ENCODE data around the gene IFNL3.
"Not testable (repeated sequence)": the region's sequence is repeated elsewhere in the genome, so short reads cannot be mapped to it uniquely, and the experiment has no call there.

Gene IFNL3

GRCh38 chr19:39246951-39247669, 2.3 kb upstream of the IFNL3 start:
- DNase-seq (ENCODE audit: insufficient read length, low spot score), result no peak
- TF ChIP-seq POLR2A (IDR thresholded peaks at IDR 0.05; ENCODE audit: low read depth, low read length), result no peak
- no peak for FAIRE-seq

DNA sequence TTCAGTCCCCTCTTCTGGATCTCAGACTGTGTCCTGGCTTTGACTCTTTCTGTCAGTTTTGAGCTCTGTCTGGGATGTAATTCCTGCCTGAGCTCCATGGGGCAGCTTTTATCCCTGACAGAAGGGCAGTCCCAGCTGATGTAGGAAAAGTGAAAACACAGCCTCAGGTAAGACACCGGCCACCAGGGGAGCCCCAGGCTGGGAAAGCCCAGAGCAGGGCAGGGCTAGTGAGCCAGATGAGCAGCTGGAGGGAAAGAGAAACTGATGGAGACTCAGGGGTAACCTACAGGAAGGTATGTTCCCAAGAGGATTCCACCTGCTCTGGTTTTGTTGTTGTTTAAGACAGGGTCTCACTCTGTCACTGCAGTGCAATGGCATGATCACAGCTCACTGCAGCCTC, 360 bp upstream of the IFNL3 start:
- DNase-seq (ENCODE audit: insufficient read length, low spot score), result not testable (repeated sequence)
- FAIRE-seq, result peak; percentile 36

DNA sequence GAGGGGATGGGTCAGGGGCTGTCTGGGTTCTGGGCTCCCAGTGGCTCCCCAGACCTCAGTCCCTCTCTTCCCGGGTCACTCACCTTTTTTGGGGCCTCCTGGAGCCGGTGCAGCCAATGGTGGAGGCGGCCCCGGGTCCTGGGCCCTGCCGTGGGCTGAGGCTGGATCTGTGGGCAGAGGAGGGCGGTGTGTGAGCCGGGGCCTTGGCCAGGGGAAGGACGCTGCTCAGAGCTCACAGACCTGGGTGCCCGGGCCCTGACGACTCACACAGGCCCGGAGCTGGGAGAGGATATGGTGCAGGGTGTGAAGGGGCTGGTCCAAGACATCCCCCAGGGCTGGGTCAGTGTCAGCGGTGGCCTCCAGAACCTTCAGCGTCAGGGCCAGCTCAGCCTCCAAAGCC, 1.1 kb downstream of the IFNL3 start:
- DNase-seq (ENCODE audit: insufficient read length, low spot score); FAIRE-seq: not testable (repeated sequence)

GRCh38 chr19:39240421-39240820, 4.4 kb downstream of the IFNL3 start:
- DNase-seq (ENCODE audit: insufficient read length, low spot score) (no peak), FAIRE-seq (no peak)
- no peak for TF ChIP-seq POLR2A (IDR thresholded peaks at IDR 0.05; ENCODE audit: low read depth, low read length)

GRCh38 chr19:39238944-39239343, 5.9 kb downstream of the IFNL3 start:
- no peak for FAIRE-seq
- DNase-seq (ENCODE audit: insufficient read length, low spot score), result no peak
- no peak for TF ChIP-seq POLR2A (IDR thresholded peaks at IDR 0.05; ENCODE audit: low read depth, low read length)

GRCh38 chr19:39238209-39238608, 6.6 kb downstream of the IFNL3 start:
- TF ChIP-seq POLR2A (IDR thresholded peaks at IDR 0.05; ENCODE audit: low read depth, low read length), result no peak
- FAIRE-seq (no peak), DNase-seq (ENCODE audit: insufficient read length, low spot score) (no peak)

DNA sequence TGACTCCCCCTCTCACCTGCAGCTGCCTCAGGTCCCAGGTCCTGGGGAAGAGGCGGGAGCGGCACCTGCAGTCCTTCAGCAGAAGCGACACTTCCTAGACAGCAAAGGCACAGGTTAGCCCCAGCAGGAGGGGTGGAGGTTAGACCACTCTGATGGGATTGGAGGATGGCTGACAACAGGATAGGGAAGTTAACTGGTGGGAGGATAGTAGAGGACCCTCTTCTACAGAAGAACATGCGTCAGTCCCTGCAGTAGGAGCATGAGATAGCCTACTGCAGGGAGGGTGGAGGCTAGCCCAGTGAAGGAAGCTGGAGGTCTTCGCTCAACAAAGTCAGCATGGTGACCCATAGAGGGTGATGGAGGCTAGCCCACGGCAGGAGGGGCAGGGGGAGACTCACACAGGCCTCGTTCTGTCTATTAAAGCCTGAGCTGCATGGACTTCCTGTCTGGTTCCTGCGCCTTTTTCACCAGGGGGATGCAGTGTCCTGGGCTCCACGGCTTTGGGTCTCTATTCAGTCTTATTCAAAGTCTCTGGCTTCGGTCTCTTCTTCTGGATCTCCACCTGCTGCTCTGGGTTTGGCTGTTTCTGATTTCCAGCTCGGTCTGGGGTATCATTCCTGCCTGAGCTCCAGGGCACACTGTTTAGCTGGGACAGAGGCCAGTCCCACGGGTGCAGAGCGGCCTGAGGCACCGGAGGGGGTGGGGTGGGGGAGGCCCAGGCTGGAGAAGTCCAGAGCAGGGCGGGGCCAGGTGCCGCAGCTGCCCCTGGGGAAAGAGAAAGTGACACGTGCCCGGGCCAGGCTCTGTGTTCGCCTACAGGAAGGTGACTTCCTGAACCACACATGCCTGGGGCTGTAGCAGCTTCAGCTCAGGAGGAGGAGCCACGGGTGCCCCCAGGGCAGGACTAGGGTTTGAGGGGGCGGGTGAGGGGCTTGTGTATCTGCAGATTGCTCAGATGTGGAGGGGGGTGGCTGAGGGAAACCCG, 7.3 kb downstream of the IFNL3 start:
- no peak for TF ChIP-seq POLR2A (IDR thresholded peaks at IDR 0.05; ENCODE audit: low read depth, low read length)
- FAIRE-seq, result no peak

GRCh38 chr19:39236527-39236926, 8.3 kb downstream of the IFNL3 start:
- FAIRE-seq, result no peak
- TF ChIP-seq POLR2A (IDR thresholded peaks at IDR 0.05; ENCODE audit: low read depth, low read length), result no peak
- DNase-seq (ENCODE audit: insufficient read length, low spot score), result no peak

More for the DNA sequence above, 7.3 kb downstream of the IFNL3 start:
- DNase-seq (ENCODE audit: insufficient read length, low spot score), result peak; percentile 49

DNA sequence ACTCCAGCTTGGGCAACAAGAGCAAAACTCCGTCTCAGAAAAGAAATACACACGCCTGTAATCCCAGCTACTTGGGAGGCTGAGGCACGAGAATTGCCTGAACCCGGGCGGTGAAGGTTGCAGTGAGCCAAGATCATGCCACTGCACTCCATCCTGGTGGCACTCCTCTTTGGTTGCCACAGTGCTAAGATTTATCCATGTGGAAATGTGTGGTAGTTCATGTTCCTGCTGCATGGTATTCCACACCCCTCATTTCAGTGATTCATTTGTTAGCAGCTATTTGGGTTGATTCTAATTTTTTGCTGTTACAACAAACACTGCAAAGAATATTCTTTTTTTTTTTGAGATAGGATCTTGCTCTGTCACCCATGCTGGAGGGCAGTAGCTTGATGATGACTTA, 12.1 kb downstream of the IFNL3 start:
- DNase-seq (ENCODE audit: insufficient read length, low spot score), result no peak
- no peak for TF ChIP-seq POLR2A (IDR thresholded peaks at IDR 0.05; ENCODE audit: low read depth, low read length)
- no peak for FAIRE-seq

- no peak for FAIRE-seq
These were observed 14.6 kb downstream of the IFNL3 start for GRCh38 chr19:39230096-39230764.

GRCh38 chr19:39224910-39225309, 19.9 kb downstream of the IFNL3 start:
- TF ChIP-seq POLR2A (IDR thresholded peaks at IDR 0.05; ENCODE audit: low read depth, low read length), result no peak
- no peak for FAIRE-seq

More at GRCh38 chr19:39230096-39230764, 14.6 kb downstream of the IFNL3 start:
- no peak for DNase-seq (ENCODE audit: insufficient read length, low spot score)
- no peak for TF ChIP-seq POLR2A (IDR thresholded peaks at IDR 0.05; ENCODE audit: low read depth, low read length)

GRCh38 chr19:39223703-39224279, 21.0 kb downstream of the IFNL3 start:
- TF ChIP-seq POLR2A (IDR thresholded peaks at IDR 0.05; ENCODE audit: low read depth, low read length), result no peak
- no peak for FAIRE-seq

More at GRCh38 chr19:39224910-39225309, 19.9 kb downstream of the IFNL3 start:
- DNase-seq (ENCODE audit: insufficient read length, low spot score), result no peak

DNA sequence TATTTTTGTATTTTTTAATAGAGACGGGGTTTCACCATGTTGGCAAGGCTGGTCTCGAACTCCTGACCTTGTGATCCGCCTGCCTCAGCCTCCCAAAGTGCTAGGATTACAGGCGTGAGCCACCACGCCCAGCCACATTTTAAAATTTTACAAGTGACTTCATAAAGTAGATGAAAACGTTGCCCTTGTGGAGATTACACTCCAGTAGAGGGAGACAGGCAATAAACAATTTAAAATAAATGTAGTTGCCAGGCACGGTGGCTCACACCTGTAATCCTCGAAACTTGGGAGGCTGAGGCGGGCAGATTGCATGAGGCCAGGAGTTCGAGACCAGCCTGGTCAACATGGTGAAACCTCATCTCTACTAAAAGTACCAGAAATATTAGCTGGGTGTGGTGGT, 25.7 kb downstream of the IFNL3 start:
- not testable (repeated sequence) for FAIRE-seq; DNase-seq (ENCODE audit: insufficient read length, low spot score)

More at GRCh38 chr19:39223703-39224279, 21.0 kb downstream of the IFNL3 start:
- peak; percentile 65 for DNase-seq (ENCODE audit: insufficient read length, low spot score)
